Fibroblast of upper back skin (primary cell): ENCODE data around the gene GALK1.

Experiments used
- DNase-seq: peaks from one replicate; pipeline ENCODE4 v3.0.0-alpha.2; 2013

The GALK1 gene

DNA sequence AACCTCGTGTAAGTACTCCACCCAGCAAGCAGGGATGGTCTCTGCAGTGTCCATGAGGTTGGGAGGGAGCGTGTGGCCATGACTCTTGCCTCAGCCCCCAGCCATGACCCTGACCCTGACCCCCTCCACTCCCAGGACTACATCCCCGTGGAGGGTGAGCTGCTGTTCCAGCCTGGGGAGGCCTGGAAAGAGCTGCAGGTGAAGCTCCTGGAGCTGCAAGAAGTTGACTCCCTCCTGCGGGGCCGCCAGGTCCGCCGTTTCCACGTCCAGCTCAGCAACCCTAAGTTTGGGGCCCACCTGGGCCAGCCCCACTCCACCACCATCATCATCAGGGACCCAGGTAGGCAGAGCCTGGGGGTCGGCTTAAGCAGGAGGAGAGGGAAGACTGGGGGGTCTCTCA, 16.3 kb downstream of the GALK1 start:
- no peak for DNase-seq

GRCh38 chr17:75743625-75744206, 21.3 kb downstream of the GALK1 start:
- DNase-seq: no peak

DNA sequence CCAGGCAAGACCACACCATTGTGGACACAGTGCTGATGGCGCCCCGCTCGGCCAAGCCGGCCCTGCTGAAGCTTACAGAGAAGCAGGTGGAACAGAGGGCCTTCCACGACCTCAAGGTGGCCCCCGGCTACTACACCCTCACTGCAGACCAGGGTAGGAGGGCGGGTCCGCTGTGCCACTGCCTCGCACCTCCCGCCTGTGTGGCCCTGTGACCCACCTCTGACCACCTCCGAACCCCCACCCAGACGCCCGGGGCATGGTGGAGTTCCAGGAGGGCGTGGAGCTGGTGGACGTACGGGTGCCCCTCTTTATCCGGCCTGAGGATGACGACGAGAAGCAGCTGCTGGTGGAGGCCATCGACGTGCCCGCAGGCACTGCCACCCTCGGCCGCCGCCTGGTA, 22.7 kb downstream of the GALK1 start:
- DNase-seq: no peak

- no peak for DNase-seq
Measured at GRCh38 chr17:75740631-75741077, 24.3 kb downstream of the GALK1 start.

- no peak for DNase-seq
Measured at GRCh38 chr17:75740215-75740614, 24.8 kb downstream of the GALK1 start.

DNA sequence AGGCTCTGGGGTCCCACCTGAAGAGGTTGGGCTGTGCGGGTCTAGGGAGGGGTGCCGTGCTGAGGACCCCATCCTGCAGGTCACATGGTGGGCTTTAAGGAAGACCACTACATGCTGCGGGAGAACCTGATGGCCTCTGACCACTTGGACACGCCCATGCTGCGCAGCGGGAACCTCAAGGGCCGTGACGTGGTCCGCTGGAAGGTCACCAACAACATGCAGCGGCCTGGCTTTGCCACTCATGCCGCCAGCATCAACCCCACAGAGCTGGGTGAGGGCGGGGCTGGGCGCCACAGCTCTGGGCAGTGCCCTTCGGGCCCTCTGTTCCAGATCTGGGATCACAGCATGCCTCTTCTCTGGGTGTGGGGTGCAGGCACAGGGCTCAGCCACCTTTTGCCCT, 25.2 kb downstream of the GALK1 start:
- no peak for DNase-seq

DNA sequence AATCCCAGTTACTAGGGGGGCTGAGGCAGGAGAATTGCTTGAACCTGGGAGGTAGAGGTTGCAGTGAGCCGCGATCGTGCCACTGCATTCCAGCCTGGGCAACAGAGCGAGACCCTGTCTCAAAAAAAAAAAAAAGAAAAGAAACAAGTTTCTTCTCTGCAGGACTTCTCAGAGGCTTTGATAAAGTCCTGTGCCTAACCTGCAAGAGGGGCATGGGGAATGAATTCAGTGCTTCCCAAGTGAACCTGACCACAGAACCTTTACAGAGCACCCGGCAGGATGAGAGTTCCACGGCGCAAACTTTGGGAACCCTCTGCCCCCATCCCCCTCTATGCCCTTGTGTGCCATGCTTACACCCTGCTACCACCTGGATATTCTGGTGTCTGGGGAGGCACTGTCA, 25.8 kb downstream of the GALK1 start:
- DNase-seq: no peak

DNA sequence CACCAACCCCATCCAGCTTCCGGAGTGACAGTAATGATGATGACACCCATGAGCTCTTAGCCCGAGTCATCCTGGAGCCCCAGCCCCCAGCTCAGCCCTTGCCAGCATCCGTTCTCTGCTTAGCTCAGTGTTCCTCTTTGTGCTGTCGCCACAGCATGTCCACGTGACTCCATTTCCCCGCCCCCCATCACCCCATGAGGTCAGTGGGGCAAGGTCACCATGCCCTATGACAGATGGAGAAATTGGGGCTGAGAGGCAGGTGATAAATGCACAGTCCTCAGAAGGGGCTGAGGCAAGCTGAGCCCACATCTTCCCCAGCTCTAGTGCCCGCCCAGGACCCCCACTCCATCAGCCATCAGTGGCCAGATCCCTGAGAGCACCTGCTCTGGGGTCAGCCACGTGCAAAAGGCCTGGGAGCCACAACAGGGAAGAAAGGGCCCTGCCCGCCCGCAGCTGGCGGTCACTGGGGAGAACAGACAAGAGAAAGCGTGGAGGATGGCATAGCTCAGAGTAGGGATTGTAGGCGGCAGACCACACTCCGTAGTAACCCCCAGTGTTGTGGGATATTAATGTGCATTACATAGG, 26.7 kb downstream of the GALK1 start:
- peak; percentile 35 for DNase-seq

GRCh38 chr17:75737133-75737962, 27.6 kb downstream of the GALK1 start:
- no peak for DNase-seq

DNA sequence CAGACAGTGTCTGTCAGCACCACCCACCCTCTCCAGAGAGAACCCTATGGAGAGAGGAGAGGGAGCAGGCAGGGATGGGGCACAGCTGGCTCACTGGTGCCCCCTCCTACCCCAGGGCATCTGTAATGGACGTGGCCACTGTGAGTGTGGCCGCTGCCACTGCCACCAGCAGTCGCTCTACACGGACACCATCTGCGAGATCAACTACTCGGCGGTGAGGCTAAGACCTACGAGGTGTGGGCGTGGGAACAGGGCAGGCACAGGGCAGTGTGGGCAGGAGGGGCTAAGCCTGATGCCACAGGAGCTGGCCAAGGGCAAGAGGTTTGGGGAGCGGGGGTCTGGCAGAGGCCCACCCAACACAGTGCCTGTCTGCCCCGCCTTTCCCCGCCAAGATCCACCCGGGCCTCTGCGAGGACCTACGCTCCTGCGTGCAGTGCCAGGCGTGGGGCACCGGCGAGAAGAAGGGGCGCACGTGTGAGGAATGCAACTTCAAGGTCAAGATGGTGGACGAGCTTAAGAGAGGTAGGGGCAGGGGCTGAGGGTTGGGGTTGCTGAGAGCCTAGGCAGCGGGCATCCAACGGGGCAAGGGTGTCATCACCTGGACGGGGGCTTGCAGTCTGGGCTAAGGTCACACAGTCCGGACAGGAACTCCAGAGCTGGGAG, 28.7 kb downstream of the GALK1 start:
- DNase-seq: no peak

DNA sequence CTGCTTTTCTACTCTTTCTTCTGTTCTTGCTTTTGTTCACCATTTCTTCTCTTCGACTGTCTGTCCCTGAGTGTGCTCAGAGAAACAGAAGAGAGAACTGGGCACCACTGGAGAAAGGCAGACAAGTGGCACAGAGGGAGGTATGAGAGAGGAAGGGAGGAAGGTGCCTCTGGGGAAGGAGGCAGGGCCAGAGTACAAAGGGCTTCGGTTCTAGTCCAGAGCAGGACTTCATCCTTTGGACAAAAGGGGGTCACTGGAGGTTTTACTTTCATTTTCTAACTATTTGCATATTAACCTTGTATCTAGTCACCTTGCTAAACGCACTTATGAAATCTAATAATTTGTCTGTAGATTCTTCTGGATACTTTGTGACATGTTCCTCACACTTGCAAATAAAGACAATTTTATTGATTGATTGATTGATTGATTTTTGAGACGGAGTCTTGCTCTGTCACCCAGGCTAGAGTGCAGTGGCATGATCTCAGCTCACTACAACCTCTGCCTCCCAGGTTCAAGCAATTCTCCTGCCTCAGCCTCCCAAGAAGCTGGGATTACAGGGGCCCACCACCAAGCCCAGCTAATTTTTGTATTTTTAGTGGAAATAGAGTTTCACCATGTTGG, 30.2 kb downstream of the GALK1 start:
- no peak for DNase-seq

- no peak for DNase-seq
Measured at GRCh38 chr17:75733471-75733870, 31.5 kb downstream of the GALK1 start.

GRCh38 chr17:75731716-75732498, 33.1 kb downstream of the GALK1 start:
- DNase-seq: no peak

- DNase-seq: no peak
Measured at GRCh38 chr17:75731086-75731715, 33.8 kb downstream of the GALK1 start.

GRCh38 chr17:75730065-75730464, 34.9 kb downstream of the GALK1 start:
- no peak for DNase-seq

- no peak for DNase-seq
Measured at GRCh38 chr17:75729351-75729750, 35.6 kb downstream of the GALK1 start.

GRCh38 chr17:75727391-75727790, 37.6 kb downstream of the GALK1 start:
- no peak for DNase-seq

GRCh38 chr17:75725504-75725903, 39.5 kb downstream of the GALK1 start:
- DNase-seq: no peak

DNA sequence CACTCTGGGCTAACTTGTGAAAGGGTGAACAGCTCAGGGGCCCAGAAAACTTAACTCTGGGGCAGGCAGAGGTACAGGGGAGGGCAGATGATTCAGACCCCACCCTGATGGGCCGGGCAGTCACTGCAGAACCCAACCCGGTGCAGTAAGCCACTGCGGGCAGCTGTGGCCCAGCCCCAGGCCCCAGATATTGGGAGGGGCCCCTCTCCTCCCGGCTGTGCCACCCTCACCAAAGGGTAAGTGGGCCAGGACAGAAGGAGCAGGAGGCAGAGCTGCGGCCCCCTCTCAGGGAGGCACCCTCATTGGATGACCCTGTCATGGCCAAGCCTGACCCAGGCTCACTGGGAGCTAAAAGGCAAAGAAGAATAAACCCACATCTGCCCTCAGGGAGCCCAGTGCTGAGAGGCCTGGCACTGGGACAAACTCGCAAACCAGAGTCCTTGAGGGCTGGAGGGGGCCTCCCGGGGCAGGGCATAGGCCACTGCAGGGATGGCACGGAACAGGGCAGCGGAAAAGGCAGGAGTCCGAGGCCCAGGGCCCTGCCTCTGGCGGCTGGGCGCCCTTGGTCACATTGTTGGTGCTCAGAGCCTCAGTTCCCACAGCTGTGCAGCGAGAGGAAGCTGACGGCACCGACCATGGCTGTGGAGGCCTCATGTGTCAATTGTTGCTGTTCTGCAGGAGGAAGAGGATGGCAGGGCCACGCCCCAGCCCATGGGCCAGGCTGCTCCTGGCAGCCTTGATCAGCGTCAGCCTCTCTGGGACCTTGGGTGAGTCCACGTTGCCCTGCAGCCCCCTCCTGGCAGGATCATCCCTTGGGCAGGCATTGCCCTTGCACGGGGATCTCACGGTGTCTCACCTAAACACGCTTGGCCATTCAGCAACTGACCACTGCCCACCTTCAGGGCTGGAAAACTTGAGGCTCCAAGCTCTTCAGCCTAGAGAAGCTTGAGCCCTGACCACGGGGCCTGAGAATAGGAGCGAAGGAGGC, 40.7 kb downstream of the GALK1 start:
- DNase-seq: no peak

DNA sequence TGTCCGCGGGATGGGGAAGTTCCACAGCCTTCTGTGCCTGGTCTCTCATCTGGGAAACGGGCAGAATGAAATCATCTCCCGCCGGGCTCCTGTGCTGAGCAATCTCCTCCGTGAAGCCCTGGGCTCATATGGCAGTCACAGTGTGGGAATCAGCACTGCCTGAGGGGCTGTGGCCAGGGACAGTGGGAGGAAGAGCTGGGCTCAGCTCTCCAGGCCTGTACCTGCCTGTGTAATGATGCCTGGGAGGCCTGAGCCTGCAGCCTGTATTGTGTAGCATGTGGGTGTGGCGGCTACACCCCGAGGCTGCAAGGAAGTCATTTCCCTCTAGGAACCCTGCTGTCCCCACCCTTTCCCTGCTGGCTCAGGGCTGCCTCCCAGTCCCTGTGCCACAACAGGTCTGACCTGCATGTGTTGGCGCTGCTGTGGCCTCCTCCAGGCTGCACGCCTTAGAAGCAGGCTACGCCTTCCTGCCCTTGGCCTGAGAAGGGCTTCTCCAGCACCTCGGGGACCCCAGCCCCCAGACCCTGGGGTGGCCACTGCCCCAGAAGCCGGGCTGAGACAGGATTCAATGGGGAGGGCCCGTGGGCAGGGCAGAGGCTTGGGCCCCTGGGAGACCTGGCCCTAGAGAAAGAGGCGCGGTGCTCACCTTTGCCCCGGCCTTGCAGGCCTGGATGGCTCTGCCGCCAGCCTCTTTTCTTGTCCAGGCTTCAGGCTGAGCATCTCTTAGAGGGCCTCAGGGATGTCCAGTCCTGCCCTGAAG, 41.6 kb downstream of the GALK1 start:
- no peak for DNase-seq
